Bronchial epithelial cell (primary cell): ENCODE measurements around the gene APBA3. TPM values are rescaled to one million over a fixed set of nuclear protein-coding genes. Genes with fewer than 3 reads are reported as not detected.

Experiments used
- DNase-seq: peaks from one replicate; pipeline ENCODE4 v3.0.0-alpha.2; 2010; ENCODE audit warnings: low read depth
- FAIRE-seq: peaks from 2 replicates; lab custom pipeline; 2011; peaks lifted over from hg19 to GRCh38; lab: Jason Lieb, UNC
- H3K27me3 ChIP-seq: 2 replicates; pipeline ENCODE4 v1.5.1; 2011; ENCODE audit warnings: low read length; ENCODE audit not compliant: control insufficient read depth, insufficient read depth
- H3K36me3 ChIP-seq: 2 replicates; pipeline ENCODE4 v1.5.1; 2011; ENCODE audit warnings: low read length; ENCODE audit not compliant: control insufficient read depth, insufficient read depth
- H3K4me3 ChIP-seq: 2 replicates; pipeline ENCODE4 v1.5.1; 2011; ENCODE audit warnings: mild to moderate bottlenecking, low read depth, low read length, control low read depth
- CTCF ChIP-seq: IDR thresholded peaks from 2 replicates; pipeline ENCODE4 v1.5.1; 2011; ENCODE audit warnings: mild to moderate bottlenecking, moderate library complexity, low read length, control low read depth, inconsistent platforms; ENCODE audit not compliant: insufficient read depth, severe bottlenecking
- total RNA-seq: library from RNA; depleted of rRNA; stranded (reverse); fragments of >200 nt; gene quantifications from 2 replicates; pipeline ENCODE4 v1.2.1, GENCODE V29; 2014

Gene APBA3
- total RNA-seq, 1 donor from 2014 or later, result 11.3 TPM

GRCh38 chr19:3775831-3776230 is 14.3 kb upstream of the APBA3 start:
- no peak for TF ChIP-seq CTCF
- Histone ChIP-seq H3K4me3 (no peak overlapping the region), H3K36me3 (no peaks in the 10 kb centered on the region), H3K27me3 (no peaks in the 10 kb centered on the region)
- DNase-seq, result no peak
- FAIRE-seq, result no peak

- H3K4me3 ChIP-seq, result no peak overlapping the region
- TF ChIP-seq CTCF, result no peak
- no peaks in the 10 kb centered on the region for H3K36me3 ChIP-seq
- DNase-seq (no peak), FAIRE-seq (no peak)
- H3K27me3 ChIP-seq, result no peaks in the 10 kb centered on the region
Observed at GRCh38 chr19:3775374-3775711, 13.9 kb upstream of the APBA3 start.

- DNase-seq, result no peak
- Histone ChIP-seq H3K36me3 (no peaks in the 10 kb centered on the region), H3K27me3 (no peaks in the 10 kb centered on the region), H3K4me3 (no peak overlapping the region)
- FAIRE-seq, result no peak
- no peak for TF ChIP-seq CTCF
Observed at GRCh38 chr19:3774621-3775373, 13.3 kb upstream of the APBA3 start.

- no peaks in the 10 kb centered on the region for H3K27me3 ChIP-seq
- TF ChIP-seq CTCF, result no peak
- DNase-seq (no peak), FAIRE-seq (no peak)
- H3K4me3 ChIP-seq, result no peak overlapping the region
- no peaks in the 10 kb centered on the region for H3K36me3 ChIP-seq
Observed at GRCh38 chr19:3773814-3774515, 12.5 kb upstream of the APBA3 start.

- FAIRE-seq (no peak), DNase-seq (no peak)
- Histone ChIP-seq H3K27me3 (no peaks in the 10 kb centered on the region), H3K4me3 (no peak within 1 kb of the TSS), H3K36me3 (peaks cover 3% of the 10 kb centered on the region)
- no peak for TF ChIP-seq CTCF
Observed at GRCh38 chr19:3771906-3772455, 10.5 kb upstream of the APBA3 start, which contains the start of gene RAX2. TSS of gene RAX2 (minus strand) at chr19:3772228. CDS start at chr19:3771742, 486 bp downstream.
